Endothelial cell of umbilical vein (primary cell): ENCODE measurements around the gene SLC38A1.

ENCODE experiments used
- EZH2 ChIP-seq: IDR thresholded peaks from 2 replicates; pipeline ENCODE4 v1.6.1; 2012; ENCODE audit warnings: borderline replicate concordance, low read depth, mild to moderate bottlenecking, moderate library complexity, low read length, inconsistent platforms; ENCODE audit not compliant: severe bottlenecking
- FOS ChIP-seq: IDR thresholded peaks from 2 replicates; pipeline ENCODE4 v1.6.1; 2011; ENCODE audit warnings: mild to moderate bottlenecking, low read length, moderate library complexity, borderline replicate concordance; ENCODE audit not compliant: insufficient read depth
- GATA2 ChIP-seq: IDR thresholded peaks from 2 replicates; pipeline ENCODE4 v1.7.0; 2011; ENCODE audit warnings: low read depth, mild to moderate bottlenecking, moderate library complexity, mixed read lengths, low read length; ENCODE audit not compliant: insufficient read length, insufficient read depth
- MAX ChIP-seq: IDR thresholded peaks from 2 replicates; pipeline ENCODE4 v1.6.1; 2011; ENCODE audit not compliant: insufficient read depth, insufficient read length
- MYC ChIP-seq: IDR thresholded peaks from one replicate; pipeline ENCODE4 v1.6.1; 2011; ENCODE audit warnings: mild to moderate bottlenecking, low read depth, low read length
- POLR2A ChIP-seq: IDR thresholded peaks from 2 replicates; pipeline ENCODE4 v1.6.1; 2012; ENCODE audit warnings: low read depth, mild to moderate bottlenecking, control low read depth, low read length
- POLR2AphosphoS5 ChIP-seq: IDR thresholded peaks from 2 replicates; pipeline ENCODE4 v1.6.1; 2012; ENCODE audit warnings: low read depth, mild to moderate bottlenecking, control low read depth, low read length, moderate library complexity; ENCODE audit not compliant: insufficient read depth
- TF ChIP-seq, protein P1 (sequence below), 2 donors: IDR thresholded peaks; 1 replicate in 1 of 2; 2 replicates in 1 of 2; pipeline ENCODE4 v1.5.1; 2011; ENCODE audit warnings: low read length in 2 of 2, mild to moderate bottlenecking in 2 of 2, moderate library complexity in 2 of 2, control low read depth in 1 of 2, inconsistent platforms in 1 of 2, low read depth in 1 of 2; ENCODE audit not compliant: insufficient read depth in 1 of 2; ENCODE audit errors: extremely low read depth in 1 of 2

- TF ChIP-seq, protein P1, sequence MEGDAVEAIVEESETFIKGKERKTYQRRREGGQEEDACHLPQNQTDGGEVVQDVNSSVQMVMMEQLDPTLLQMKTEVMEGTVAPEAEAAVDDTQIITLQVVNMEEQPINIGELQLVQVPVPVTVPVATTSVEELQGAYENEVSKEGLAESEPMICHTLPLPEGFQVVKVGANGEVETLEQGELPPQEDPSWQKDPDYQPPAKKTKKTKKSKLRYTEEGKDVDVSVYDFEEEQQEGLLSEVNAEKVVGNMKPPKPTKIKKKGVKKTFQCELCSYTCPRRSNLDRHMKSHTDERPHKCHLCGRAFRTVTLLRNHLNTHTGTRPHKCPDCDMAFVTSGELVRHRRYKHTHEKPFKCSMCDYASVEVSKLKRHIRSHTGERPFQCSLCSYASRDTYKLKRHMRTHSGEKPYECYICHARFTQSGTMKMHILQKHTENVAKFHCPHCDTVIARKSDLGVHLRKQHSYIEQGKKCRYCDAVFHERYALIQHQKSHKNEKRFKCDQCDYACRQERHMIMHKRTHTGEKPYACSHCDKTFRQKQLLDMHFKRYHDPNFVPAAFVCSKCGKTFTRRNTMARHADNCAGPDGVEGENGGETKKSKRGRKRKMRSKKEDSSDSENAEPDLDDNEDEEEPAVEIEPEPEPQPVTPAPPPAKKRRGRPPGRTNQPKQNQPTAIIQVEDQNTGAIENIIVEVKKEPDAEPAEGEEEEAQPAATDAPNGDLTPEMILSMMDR (IDR thresholded peaks at IDR 0.05; ENCODE audit: extremely low read depth in 1 of 2, insufficient read depth in 1 of 2, low read depth in 1 of 2, low read length in 2 of 2): no peak
- TF ChIP-seq POLR2A: no peak
- TF ChIP-seq FOS: no peak
- TF ChIP-seq EZH2: no peak
- TF ChIP-seq MAX: no peak
- TF ChIP-seq POLR2AphosphoS5: no peak
- no peak for TF ChIP-seq MYC
- no peak for TF ChIP-seq GATA2
Observed at GRCh38 chr12:46224386-46224785, 44.5 kb downstream of the SLC38A1 start.
